GM23248 (cell line): ENCODE measurements around the gene TRABD.

ENCODE experiments used
- EZH2 ChIP-seq: fragments of 200-600 bp; sonication (generic); IDR thresholded peaks from 2 replicates; pipeline ENCODE4 v1.6.1; 2018; ENCODE audit warnings: antibody characterized with exemption, mild to moderate bottlenecking; ENCODE audit not compliant: insufficient read depth, poor library complexity, severe bottlenecking
- EZH2phosphoT487 ChIP-seq: fragments of 200-600 bp; sonication (generic); IDR thresholded peaks from 2 replicates; pipeline ENCODE4 v1.6.1; 2018; ENCODE audit warnings: antibody characterized with exemption, moderate library complexity, mild to moderate bottlenecking, low read depth; ENCODE audit not compliant: insufficient read depth

DNA sequence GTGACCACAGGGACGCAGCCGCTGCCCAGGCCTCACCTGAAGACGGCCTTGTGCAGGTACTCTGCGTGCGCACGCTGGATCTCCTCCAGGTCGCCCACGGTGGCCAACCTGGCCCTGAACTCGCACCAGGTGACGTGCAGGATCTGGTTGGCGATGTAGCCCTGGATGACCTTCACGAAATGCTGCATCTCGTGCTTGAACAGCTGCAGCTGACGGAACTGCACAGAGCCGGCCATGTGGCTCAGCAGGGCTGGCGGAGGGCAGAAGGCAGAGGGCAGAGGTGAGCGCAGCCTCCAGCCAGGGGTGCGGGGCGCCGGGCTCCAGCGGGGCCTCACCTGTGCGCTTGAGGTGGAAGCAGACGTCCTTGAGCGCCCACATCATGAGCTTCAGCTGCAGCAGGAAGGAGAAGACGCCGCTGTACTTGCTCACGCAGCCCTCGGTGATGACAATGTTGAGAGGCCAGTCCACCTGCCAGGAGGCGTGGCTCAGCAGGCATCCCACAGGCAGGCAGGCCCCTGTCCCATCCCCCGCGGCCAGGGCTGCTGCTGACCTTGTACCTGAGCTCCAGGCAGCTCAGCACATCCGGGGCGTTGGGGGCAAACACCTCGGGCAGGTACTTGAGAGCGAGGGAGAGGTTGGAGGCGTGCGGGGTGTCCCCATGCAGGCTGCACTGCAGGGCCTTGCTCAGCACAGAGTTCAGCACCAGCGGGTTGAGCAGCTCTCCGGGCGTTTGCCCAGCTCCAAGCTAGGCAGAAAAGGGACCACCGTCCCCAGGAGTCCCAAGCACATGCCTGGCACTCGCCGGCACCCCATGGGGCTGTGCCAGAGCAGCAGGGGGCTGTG lies 32.7 kb downstream of the TRABD start:
- TF ChIP-seq EZH2 (no peak), EZH2phosphoT487 (no peak)
